Subcutaneous adipose tissue (tissue), 4 donors: ENCODE results near the gene PIGV. TPM values are rescaled to one million over a fixed set of nuclear protein-coding genes. Genes with fewer than 3 reads are reported as not detected.

Experiments used
- total RNA-seq, 4 donors: library from RNA; depleted of rRNA; stranded (reverse); fragments of >200 nt; gene quantifications; one replicate each; pipeline ENCODE4 v1.1.0, GENCODE V29; 2016
- TF ChIP-seq, protein P1 (sequence below): fragments of 450-650 bp; IDR thresholded peaks from one replicate; pipeline ENCODE4 v1.5.1; 2016; ENCODE audit warnings: low read depth, mild to moderate bottlenecking, control low read depth, antibody characterized with exemption, moderate library complexity

PIGV gene
- total RNA-seq, 4 donors from 2014 or later = 8.3 to 24.7 (median 19.2) TPM

DNA sequence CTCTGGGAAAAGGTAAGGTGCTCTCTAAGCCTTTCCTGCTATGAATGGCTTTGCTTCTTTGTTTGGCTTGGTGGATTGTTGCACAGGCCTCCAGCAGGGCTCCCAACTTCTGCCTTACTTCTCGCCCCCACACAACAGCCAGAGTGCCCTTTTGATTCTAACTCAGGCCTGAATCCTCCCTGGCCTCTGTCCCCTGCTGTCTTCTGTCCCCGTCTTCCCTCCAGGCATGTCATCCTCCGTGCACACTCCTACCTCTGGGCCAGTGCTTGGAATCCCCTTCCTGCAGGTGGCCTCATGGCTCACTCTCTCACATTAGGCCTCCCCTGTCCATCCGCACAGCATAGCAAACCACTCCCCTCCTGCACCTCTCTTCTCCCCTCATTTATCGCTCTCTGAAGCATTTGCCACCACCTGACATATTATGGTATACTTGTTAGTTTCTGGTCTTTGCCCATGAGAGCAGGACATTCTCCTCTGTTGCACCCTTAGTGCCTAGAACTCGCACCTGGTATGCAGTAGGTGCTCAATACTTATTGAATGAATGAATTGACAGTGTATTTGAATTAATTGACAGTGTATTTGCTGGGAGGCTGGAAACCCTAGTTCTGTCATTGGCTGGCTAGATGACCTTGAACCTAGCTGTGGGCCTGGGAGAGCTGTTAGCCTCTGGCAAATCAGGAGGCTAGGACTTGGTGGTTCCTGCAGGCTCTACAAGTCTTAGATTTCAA is 41.6 kb downstream of the PIGV start:
- TF ChIP-seq, protein P1, sequence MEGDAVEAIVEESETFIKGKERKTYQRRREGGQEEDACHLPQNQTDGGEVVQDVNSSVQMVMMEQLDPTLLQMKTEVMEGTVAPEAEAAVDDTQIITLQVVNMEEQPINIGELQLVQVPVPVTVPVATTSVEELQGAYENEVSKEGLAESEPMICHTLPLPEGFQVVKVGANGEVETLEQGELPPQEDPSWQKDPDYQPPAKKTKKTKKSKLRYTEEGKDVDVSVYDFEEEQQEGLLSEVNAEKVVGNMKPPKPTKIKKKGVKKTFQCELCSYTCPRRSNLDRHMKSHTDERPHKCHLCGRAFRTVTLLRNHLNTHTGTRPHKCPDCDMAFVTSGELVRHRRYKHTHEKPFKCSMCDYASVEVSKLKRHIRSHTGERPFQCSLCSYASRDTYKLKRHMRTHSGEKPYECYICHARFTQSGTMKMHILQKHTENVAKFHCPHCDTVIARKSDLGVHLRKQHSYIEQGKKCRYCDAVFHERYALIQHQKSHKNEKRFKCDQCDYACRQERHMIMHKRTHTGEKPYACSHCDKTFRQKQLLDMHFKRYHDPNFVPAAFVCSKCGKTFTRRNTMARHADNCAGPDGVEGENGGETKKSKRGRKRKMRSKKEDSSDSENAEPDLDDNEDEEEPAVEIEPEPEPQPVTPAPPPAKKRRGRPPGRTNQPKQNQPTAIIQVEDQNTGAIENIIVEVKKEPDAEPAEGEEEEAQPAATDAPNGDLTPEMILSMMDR = no peak

DNA sequence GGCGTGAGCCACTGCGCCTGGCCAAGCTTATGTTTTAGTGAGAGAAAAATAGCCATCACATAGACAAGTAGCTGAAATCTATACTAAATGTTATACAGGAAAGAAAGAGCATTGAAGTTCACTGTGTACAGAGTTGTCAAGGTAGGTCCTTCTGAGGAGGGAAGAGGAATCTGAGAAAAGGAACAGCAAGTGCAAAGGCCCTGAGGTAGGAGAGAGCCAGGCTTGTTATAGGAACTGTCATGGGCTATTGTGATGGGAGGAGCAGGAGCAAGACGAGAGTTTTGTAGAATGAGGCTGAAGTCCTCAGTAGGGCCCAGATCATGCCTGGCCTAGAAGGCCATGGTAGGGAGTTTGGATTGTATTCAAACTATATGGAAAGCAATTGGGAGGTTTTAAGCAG is 43.3 kb downstream of the PIGV start:
- TF ChIP-seq, protein P1 = no peak

DNA sequence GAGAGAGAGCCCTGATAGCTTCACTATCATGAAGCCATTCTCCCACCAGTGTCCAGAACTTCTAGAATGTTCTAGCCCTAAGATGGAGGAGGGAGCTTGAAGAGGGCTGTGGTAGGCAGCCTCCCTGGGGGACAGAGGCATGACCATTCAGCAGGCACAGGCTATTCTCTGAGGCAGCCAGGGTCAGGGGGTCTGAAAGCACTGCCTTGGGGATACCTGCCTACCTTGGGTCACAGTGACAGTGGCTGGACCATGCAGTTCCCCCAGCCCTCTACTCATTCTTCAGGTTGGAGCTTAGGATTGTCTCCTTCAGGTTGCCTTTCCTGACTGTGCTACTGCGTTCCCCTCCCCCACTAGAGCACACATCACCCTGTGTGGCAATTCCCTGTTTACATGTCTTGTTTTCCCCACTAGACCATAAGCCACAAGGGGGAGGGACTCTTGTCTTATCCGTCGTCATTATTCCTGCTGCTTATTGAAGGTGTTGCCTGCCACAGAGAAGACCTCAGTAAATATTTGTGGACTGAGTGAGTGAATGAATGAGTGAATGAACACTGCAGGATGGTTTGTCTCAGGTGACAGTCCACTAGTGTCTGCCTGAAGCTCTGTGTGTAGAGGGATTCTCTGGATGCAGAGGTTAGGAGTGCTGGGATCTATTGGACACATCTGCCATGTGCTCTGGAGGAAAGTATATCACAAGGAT is 43.9 kb downstream of the PIGV start:
- TF ChIP-seq, protein P1 = no peak

DNA sequence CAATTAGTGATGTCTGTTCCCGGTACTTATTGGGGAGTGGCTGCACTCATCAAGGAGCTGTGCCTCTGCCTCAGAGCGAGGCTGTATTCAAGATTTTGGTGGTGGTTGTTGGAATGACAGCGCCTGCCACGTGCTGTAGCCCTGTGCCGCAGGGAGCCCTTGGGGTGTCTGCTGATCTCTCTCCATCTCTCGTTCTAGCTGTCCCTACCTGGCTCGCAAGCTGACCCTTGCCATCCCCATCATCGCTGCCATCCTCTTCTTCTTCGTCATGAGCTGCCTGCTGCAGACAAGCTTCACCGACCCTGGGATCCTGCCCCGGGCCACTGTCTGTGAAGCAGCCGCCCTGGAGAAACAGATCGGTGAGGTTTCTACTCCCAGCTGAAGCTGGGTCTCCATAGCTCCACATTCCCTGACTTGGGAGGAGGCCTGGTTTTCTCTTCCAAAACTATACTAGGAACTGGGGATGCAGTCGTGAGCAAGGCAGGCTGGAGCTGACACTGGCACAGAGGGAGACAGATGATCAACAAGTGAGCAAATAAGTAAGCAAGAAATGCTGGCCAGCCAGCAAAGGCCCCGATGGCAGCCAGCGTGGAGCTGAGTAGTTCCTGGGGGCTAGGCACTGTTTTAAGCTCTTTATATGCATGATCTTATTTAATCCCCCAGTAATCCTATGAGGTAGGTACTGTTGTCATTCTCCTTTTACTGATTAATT is 44.7 kb downstream of the PIGV start:
- TF ChIP-seq, protein P1 = no peak

DNA sequence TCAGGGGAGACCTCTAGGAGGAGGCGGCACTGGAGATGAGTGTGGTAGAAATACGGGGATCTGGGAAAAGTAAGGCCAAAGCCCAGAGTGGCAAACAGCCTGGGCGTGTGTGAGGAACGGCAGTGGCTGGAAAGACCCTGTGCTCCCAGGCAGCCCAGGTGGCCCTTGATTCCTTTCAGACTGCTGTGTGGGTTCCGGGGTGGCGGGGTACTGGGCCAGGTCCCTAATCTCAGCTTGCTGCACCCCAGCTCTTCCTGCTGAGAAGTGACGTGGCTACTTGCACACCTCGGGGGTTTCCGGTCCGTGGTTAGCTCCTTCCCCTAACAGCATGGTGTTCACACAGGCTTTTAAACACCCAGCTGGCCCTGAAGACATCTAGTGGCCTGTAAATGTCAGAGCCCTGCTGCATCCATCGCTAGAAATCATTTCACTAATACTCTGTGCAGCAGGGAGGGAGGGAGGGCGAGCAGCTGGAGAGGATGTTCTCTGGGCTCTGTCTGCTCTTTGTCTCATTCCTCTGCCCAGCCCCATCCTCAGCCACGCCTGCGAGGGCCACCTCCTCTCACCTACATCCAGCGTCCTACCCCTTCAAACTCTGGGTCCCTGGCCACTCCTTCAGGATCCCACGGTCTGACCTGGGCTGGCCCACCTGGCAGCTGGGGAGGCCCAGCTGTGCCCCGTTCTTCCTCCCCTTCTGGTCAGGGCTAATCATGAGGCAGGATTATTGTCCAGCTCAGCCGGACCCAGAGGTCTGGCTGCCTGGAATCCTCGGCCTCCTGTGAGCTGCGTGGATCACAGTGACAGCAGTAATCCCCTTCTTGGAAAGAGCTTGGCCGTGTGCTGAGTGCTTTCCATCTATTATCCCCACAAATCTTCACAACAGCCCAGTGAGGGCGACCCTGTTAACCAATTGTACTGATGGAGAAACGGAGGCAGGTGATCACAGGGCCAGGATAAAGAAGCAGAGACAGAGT is 46.0 kb downstream of the PIGV start:
- TF ChIP-seq, protein P1 = no peak

DNA sequence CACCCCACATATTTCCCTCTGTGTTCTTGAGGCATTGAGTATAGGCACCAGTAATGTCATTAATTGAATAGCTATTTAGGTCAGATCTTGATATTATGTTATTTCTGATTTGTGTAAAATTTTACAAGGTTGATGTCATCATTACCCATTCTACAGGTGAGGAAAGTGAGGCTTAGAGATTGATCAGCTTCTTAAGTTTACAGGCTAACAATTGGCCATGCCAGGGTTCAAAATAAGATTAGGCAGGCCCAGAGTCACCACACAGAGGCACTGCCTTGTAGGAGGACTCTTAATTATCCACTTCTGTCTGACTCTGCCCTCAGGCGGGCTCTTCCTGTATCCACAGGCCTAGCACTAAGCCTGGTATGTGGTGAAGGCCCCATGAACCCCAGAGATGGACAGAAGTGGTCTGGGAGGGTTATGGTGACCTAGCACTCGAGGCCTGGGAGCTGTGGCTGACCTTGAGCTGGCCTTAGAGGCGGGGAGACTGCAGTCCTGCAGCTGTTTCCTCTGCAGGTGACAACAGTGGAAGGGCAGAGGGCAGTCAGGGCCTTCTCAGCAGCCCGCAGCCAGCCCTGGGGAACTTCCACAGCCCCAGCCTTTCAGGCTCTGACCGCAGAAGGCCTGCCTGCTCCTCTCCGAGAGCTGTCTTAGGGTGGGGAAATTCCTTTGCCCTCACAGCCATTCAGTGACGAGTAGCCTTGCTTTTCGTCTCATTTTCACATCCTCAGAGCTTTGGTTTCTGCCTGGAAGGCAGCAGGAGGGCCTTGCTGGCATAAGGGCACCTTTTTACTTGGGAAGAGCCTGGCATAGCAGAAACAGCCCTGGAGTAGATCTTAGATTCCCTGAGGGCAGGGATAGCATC is 51.0 kb downstream of the PIGV start:
- TF ChIP-seq, protein P1 = no peak
